K562 (cell line): ENCODE data around the gene MAPKAPK2. TPM values are rescaled to one million over a fixed set of nuclear protein-coding genes. Genes with fewer than 3 reads are reported as not detected.

Experiments
- ATAC-seq: fragments of 200-7000 bp; cut with Tn5 transposase; 3 replicates; pipeline ENCODE4 v1.9.1; 2020; ENCODE audit warnings: moderate library complexity
- BruUV-seq: library from RNA; stranded (reverse); fragments of 400-500 nt; replicated peaks from 2 replicates; lab custom pipeline; 2021; lab: Mats Ljungman, UMichigan
- CTCF ChIA-PET: fragments of 300-600 bp; formaldehyde crosslinking; extraction: SDS; loops from one replicate; lab custom pipeline; 2021; ENCODE audit warnings: low intra/inter-chr PET ratio; lab: Yijun Ruan, JAX
- POLR2A ChIA-PET: fragments of 300-600, 350-650 bp; sonication (Branson Sonifier 250); formaldehyde crosslinking; extraction: SDS; loops from one replicate; lab custom pipeline; 2021; ENCODE audit warnings: antibody characterized with exemption, inconsistent platforms; lab: Yijun Ruan, JAX
- DNase-seq, 4 experiments: peaks; one replicate each; pipeline versions ENCODE4 v3.0.0 to v3.0.0-alpha.2; 2011 to 2018; ENCODE audit warnings: low spot score in 3 of 4, mixed read lengths in 3 of 4; ENCODE audit errors: extremely low read depth in 1 of 4
- FAIRE-seq: peaks from 2 replicates; lab custom pipeline; 2011; peaks lifted over from hg19 to GRCh38; lab: Jason Lieb, UNC
- H2AFZ ChIP-seq: 2 replicates; pipeline ENCODE4 v1.6.0; 2011; ENCODE audit warnings: low read depth, low read length, control low read depth, inconsistent platforms
- H3K27ac ChIP-seq: fragments of 200-600 bp; 3 replicates; pipeline ENCODE4 v1.8.0; 2011; ENCODE audit warnings: low read depth, mild to moderate bottlenecking, control low read depth, inconsistent platforms, low read length, moderate library complexity, mixed read lengths; ENCODE audit errors: extremely low read depth
- H3K27me3 ChIP-seq, 2 experiments: fragments of 300-600 bp in 1 of 2; 2 replicates in 1 of 2; 3 replicates in 1 of 2; pipeline versions ENCODE4 v1.6.0 to v1.8.0; 2011; ENCODE audit warnings: inconsistent platforms in 2 of 2, low read length in 2 of 2, mild to moderate bottlenecking in 1 of 2, mixed read lengths in 1 of 2, moderate library complexity in 1 of 2; ENCODE audit not compliant: control insufficient read depth in 2 of 2, insufficient read depth in 2 of 2
- H3K36me3 ChIP-seq: fragments of 300-600 bp; 3 replicates; pipeline ENCODE4 v1.8.0; 2011; ENCODE audit warnings: mild to moderate bottlenecking, low read length, inconsistent platforms; ENCODE audit not compliant: control insufficient read depth, insufficient read depth
- H3K4me1 ChIP-seq, 2 experiments: fragments of 200-600 bp in 1 of 2; replicated peaks in 1 of 2; 2 replicates in 1 of 2; 3 replicates in 1 of 2; pipeline versions ENCODE4 v1.5.1 to v1.8.0; 2011; ENCODE audit warnings: inconsistent platforms in 2 of 2, low read length in 2 of 2, mild to moderate bottlenecking in 1 of 2, mixed read lengths in 1 of 2, moderate library complexity in 1 of 2; ENCODE audit not compliant: control insufficient read depth in 2 of 2, insufficient read depth in 2 of 2
- H3K4me2 ChIP-seq: 2 replicates; pipeline ENCODE4 v1.6.1; 2011; ENCODE audit warnings: low read length, control low read depth, inconsistent platforms, mixed read lengths; ENCODE audit not compliant: insufficient read depth
- H3K4me3 ChIP-seq: fragments of 200-600 bp; sonication (generic), shearing (Covaris generic); 2 replicates; pipeline ENCODE4 v1.5.1; 2016; ENCODE audit warnings: control low read depth, inconsistent platforms
- H3K79me2 ChIP-seq: fragments of 200-600 bp; 3 replicates; pipeline ENCODE4 v1.8.0; 2011; ENCODE audit warnings: low read length, inconsistent platforms; ENCODE audit not compliant: control insufficient read depth, insufficient read depth
- H3K9ac ChIP-seq, 2 experiments: 2 replicates each; pipeline versions ENCODE4 v1.6.0 to v1.6.1; 2011; ENCODE audit warnings: low read depth in 2 of 2, low read length in 2 of 2, control low read depth in 1 of 2, inconsistent platforms in 1 of 2, mild to moderate bottlenecking in 1 of 2, mixed read lengths in 1 of 2; ENCODE audit not compliant: insufficient read depth in 1 of 2
- H3K9me1 ChIP-seq: one replicate; pipeline ENCODE4 v1.6.0; 2011; ENCODE audit warnings: inconsistent platforms, mild to moderate bottlenecking, low read length, moderate library complexity; ENCODE audit not compliant: control insufficient read depth, insufficient read depth
- H3K9me3 ChIP-seq: replicated peaks from 2 replicates; pipeline ENCODE4 v1.5.1; 2011; ENCODE audit warnings: low read depth, low read length, inconsistent platforms; ENCODE audit not compliant: control insufficient read depth, insufficient read depth
- H4K20me1 ChIP-seq: replicated peaks from 2 replicates; pipeline ENCODE4 v1.6.1; 2011; ENCODE audit warnings: low read length, inconsistent platforms, mixed read lengths; ENCODE audit not compliant: control insufficient read depth, insufficient read depth
- CTCFL ChIP-seq: IDR thresholded peaks from 2 replicates; pipeline ENCODE4 v1.6.1; 2011; ENCODE audit warnings: borderline replicate concordance, low read depth, mild to moderate bottlenecking, moderate library complexity, low read length; ENCODE audit not compliant: insufficient read depth, poor library complexity, severe bottlenecking
- HDAC3 ChIP-seq: fragments of 450-650 bp; IDR thresholded peaks from 2 replicates; pipeline ENCODE4 v1.6.1; 2018; ENCODE audit warnings: borderline replicate concordance, mild to moderate bottlenecking, moderate library complexity; ENCODE audit not compliant: partially characterized antibody
- PHF20 ChIP-seq: fragments of 450-650 bp; IDR thresholded peaks from 2 replicates; pipeline ENCODE4 v1.6.1; 2018; ENCODE audit not compliant: partially characterized antibody
- RHOXF2B ChIP-seq: fragments of 250-450 bp; sonication (Bioruptor Pico); conservative IDR thresholded peaks from 2 replicates; pipeline ENCODE4 v1.5.1; 2021
- SIRT6 ChIP-seq: IDR thresholded peaks from one replicate; pipeline ENCODE4 v1.6.1; 2012; ENCODE audit warnings: low read depth, mild to moderate bottlenecking, control low read depth, inconsistent platforms, low read length, moderate library complexity
- SMARCE1 ChIP-seq: fragments of 450-650 bp; IDR thresholded peaks from 2 replicates; pipeline ENCODE4 v1.7.1; 2016; ENCODE audit warnings: mild to moderate bottlenecking
- ZBTB7A ChIP-seq: IDR thresholded peaks from 2 replicates; pipeline ENCODE4 v1.6.1; 2011; ENCODE audit warnings: low read depth, mild to moderate bottlenecking, low read length, moderate library complexity, borderline replicate concordance; ENCODE audit not compliant: control insufficient read depth
- ZNF431 ChIP-seq: sonication (generic); formaldehyde crosslinking; IDR thresholded peaks from 2 replicates; pipeline ENCODE4 v1.8.0; 2022; ENCODE audit warnings: mild to moderate bottlenecking, missing genetic modification reagents
- ZNF444 ChIP-seq: fragments of 250-450 bp; sonication (Bioruptor Pico); IDR thresholded peaks from 2 replicates; pipeline ENCODE4 v1.4.0; 2020; ENCODE audit warnings: mild to moderate bottlenecking, moderate library complexity
- WGBS: fragments of 100-300 bp; shearing (Covaris generic); methylation state at CpG from one replicate; pipeline ENCODE4 v1.1.6; 2016; ENCODE audit warnings: low coverage, mixed read lengths; ENCODE audit not compliant: insufficient coverage; ENCODE audit errors: missing lambda C conversion rate; 5-methylcytosine and 5-hydroxymethylcytosine counted together
- in situ Hi-C: fragments of 300-500 bp; cut with MboI; formaldehyde crosslinking; loops from 4 replicates; pipeline ENCODE4 v1.15.0; 2018; ENCODE audit warnings: inconsistent platforms, mixed read lengths
- intact Hi-C: fragments of 100-400 bp; cut with micrococcal nuclease; formaldehyde crosslinking; loops from 2 replicates; pipeline ENCODE4 v1.14.2; 2022
- polyA plus RNA-seq, 8 experiments: library from polyadenylated mRNA; depleted of rRNA in 4 of 8; stranded (reverse) in 5 of 8; unstranded in 3 of 8; fragments of >200 nt; fragmentation: Nextera tagmentation in 2 of 8; fragmentation: Illumina TruSeq in 1 of 8; extraction: Ambion mirVana in 2 of 8; extraction: Trizol in 1 of 8; gene quantifications; 2 replicates each; pipeline versions ENCODE4 v1.2.1 to v1.2.3, GENCODE V29; 2011 to 2014; ENCODE audit warnings: inconsistent platforms in 1 of 8, missing spikeins in 1 of 8
- total RNA-seq, 7 experiments: library from RNA; depleted of rRNA in 6 of 7; stranded (reverse); fragments of >200 nt in 6 of 7; fragmentation: Illumina TruSeq in 2 of 7; extraction: Trizol in 2 of 7; gene quantifications; 2 replicates each; pipeline versions ENCODE4 v1.2.1 to v1.2.3, GENCODE V29; 2011 to 2021; ENCODE audit warnings: low replicate concordance in 1 of 7
- TF ChIP-seq, protein P1 (sequence below): sonication (generic); formaldehyde crosslinking; IDR thresholded peaks from 2 replicates; pipeline ENCODE4 v1.8.0; 2022; ENCODE audit warnings: missing genetic modification reagents, mild to moderate bottlenecking, borderline replicate concordance

MAPKAPK2 gene
- total and polyA plus RNA-seq, 9 of the 15 experiments (the other 6 are each of a cell fraction or from before 2014, with no cell fraction given): 0.63 to 94.2 (median 52.1) TPM

- intact Hi-C loops (no loop called here), in situ Hi-C loops (no loop called here)
- BruUV-seq: no TSS peak
- peaks cover 3% of the 10 kb centered on the region for H3K9me1 ChIP-seq
- POLR2A ChIA-PET: no interaction called here
- no peaks in the 10 kb centered on the region for H3K79me2 ChIP-seq
- TF ChIP-seq, protein P1, sequence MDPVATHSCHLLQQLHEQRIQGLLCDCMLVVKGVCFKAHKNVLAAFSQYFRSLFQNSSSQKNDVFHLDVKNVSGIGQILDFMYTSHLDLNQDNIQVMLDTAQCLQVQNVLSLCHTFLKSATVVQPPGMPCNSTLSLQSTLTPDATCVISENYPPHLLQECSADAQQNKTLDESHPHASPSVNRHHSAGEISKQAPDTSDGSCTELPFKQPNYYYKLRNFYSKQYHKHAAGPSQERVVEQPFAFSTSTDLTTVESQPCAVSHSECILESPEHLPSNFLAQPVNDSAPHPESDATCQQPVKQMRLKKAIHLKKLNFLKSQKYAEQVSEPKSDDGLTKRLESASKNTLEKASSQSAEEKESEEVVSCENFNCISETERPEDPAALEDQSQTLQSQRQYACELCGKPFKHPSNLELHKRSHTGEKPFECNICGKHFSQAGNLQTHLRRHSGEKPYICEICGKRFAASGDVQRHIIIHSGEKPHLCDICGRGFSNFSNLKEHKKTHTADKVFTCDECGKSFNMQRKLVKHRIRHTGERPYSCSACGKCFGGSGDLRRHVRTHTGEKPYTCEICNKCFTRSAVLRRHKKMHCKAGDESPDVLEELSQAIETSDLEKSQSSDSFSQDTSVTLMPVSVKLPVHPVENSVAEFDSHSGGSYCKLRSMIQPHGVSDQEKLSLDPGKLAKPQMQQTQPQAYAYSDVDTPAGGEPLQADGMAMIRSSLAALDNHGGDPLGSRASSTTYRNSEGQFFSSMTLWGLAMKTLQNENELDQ: no peak
- TF ChIP-seq PHF20 (no peak), ZNF444 (CRISPR knock-in tag) (no peak), SIRT6 (no peak), ZNF431 (no peak), CTCFL (no peak), RHOXF2B (CRISPR knock-in tag) (no peak), ZBTB7A (no peak), HDAC3 (no peak), SMARCE1 (no peak)
- H3K4me2 ChIP-seq: no peak overlapping the region
- H2AFZ ChIP-seq: peak overlapping the region; percentile 20
- no peak overlapping the region for H3K4me3 ChIP-seq
- peaks cover 27 to 63% of the 10 kb centered on the region in 2 experiments for H3K4me1 ChIP-seq
- FAIRE-seq: no peak
- H3K27me3 ChIP-seq: no peaks in the 10 kb centered on the region; a peak in 1 of 5 replicates
- no peaks in the 10 kb centered on the region for H3K9me3 ChIP-seq
- H3K27ac ChIP-seq: no peak overlapping the region
- CTCF ChIA-PET: no interaction called here
- no peak for DNase-seq
- no peaks in the 10 kb centered on the region for H3K36me3 ChIP-seq
- no peak overlapping the region for H3K9ac ChIP-seq
- 35% methylated on average over 3 of the region's 3 CpGs for WGBS
- ATAC-seq: no peak
- H4K20me1 ChIP-seq: no peaks in the 10 kb centered on the region
Measured at GRCh38 chr1:206678490-206678889, 6.2 kb upstream of the MAPKAPK2 start.
